PC-3 (cell line): ENCODE data around the gene DIS3L2. TPM values are rescaled to one million over a fixed set of nuclear protein-coding genes. Genes with fewer than 3 reads are reported as not detected.

Source experiments
- ATAC-seq: fragments of 200-7000 bp; cut with Tn5 transposase; 2 replicates; pipeline ENCODE4 v1.9.1; 2020; ENCODE audit warnings: mild to moderate bottlenecking, moderate library complexity
- BruUV-seq: library from RNA; stranded (reverse); fragments of 400-500 nt; replicated peaks from 2 replicates; lab custom pipeline; 2021; lab: Mats Ljungman, UMichigan
- CTCF ChIA-PET: fragments of 300-600 bp; sonication (Branson Sonifier 250); formaldehyde crosslinking; loops from one replicate; lab custom pipeline; 2022; ENCODE audit warnings: antibody characterized with exemption; lab: Charles Lee
- POLR2A ChIA-PET: fragments of 300-600 bp; sonication (Branson Sonifier 250); formaldehyde crosslinking; loops from one replicate; lab custom pipeline; 2022; ENCODE audit warnings: antibody characterized with exemption; ENCODE audit not compliant: unreplicated experiment; lab: Charles Lee
- DNase-seq: peaks from one replicate; pipeline ENCODE4 v3.0.0-alpha.2; 2015
- H2AFZ ChIP-seq: fragments of 300-600 bp; sonication (generic); 2 replicates; pipeline ENCODE4 v1.6.0; 2016; ENCODE audit warnings: antibody characterized with exemption, low read length
- H3F3A ChIP-seq: fragments of 300-600 bp; sonication (generic); one replicate; pipeline ENCODE4 v1.6.0; 2017; ENCODE audit warnings: antibody characterized with exemption, low read length, control low read depth, mild to moderate bottlenecking; ENCODE audit not compliant: unreplicated experiment
- H3K27ac ChIP-seq: fragments of 300-600 bp; sonication (generic); 2 replicates; pipeline ENCODE4 v1.5.1; 2016; ENCODE audit warnings: mild to moderate bottlenecking, low read length
- H3K27me3 ChIP-seq: fragments of 300-600 bp; sonication (generic); 2 replicates; pipeline ENCODE4 v1.6.1; 2016; ENCODE audit warnings: low read length, mixed read lengths
- H3K36me3 ChIP-seq: fragments of 300-600 bp; sonication (generic); 2 replicates; pipeline ENCODE4 v1.6.1; 2016; ENCODE audit warnings: low read depth, mixed run types, low read length, mixed read lengths
- H3K4me1 ChIP-seq: fragments of 300-600 bp; sonication (generic); 2 replicates; pipeline ENCODE4 v1.5.1; 2016; ENCODE audit warnings: low read length; ENCODE audit not compliant: insufficient read depth
- H3K4me2 ChIP-seq: fragments of 300-600 bp; sonication (generic); 2 replicates; pipeline ENCODE4 v1.6.0; 2016; ENCODE audit warnings: low read length
- H3K4me3 ChIP-seq: fragments of 300-600 bp; sonication (generic); 2 replicates; pipeline ENCODE4 v1.5.1; 2016; ENCODE audit warnings: mild to moderate bottlenecking, low read length, mixed read lengths
- H3K79me2 ChIP-seq: fragments of 300-600 bp; sonication (generic); 2 replicates; pipeline ENCODE4 v1.6.1; 2017; ENCODE audit warnings: low read length, mixed read lengths
- H3K9ac ChIP-seq: fragments of 300-600 bp; sonication (generic); 2 replicates; pipeline ENCODE4 v1.6.0; 2016; ENCODE audit warnings: mild to moderate bottlenecking, low read length
- H3K9me2 ChIP-seq: fragments of 300-600 bp; sonication (generic); replicated peaks from 2 replicates; pipeline ENCODE4 v1.6.1; 2016; ENCODE audit warnings: mixed run types, low read length, mixed read lengths
- H3K9me3 ChIP-seq: fragments of 300-600 bp; sonication (generic); 2 replicates; pipeline ENCODE4 v1.6.1; 2016; ENCODE audit warnings: low read length, mixed read lengths
- H4K20me1 ChIP-seq: fragments of 300-600 bp; sonication (generic); 2 replicates; pipeline ENCODE4 v1.6.1; 2016; ENCODE audit warnings: low read length, mixed read lengths
- EZH2 ChIP-seq: fragments of 300-600 bp; sonication (generic); IDR thresholded peaks from one replicate; pipeline ENCODE4 v1.6.1; 2017; ENCODE audit warnings: antibody characterized with exemption, mild to moderate bottlenecking, low read length; ENCODE audit not compliant: unreplicated experiment
- EZH2phosphoT487 ChIP-seq: fragments of 300-600 bp; sonication (generic); IDR thresholded peaks from 2 replicates; pipeline ENCODE4 v1.6.1; 2018; ENCODE audit warnings: mild to moderate bottlenecking, antibody characterized with exemption, low read length, borderline replicate concordance
- intact Hi-C: fragments of 100-400 bp; cut with micrococcal nuclease; formaldehyde crosslinking; loops from 2 replicates; pipeline ENCODE4 v1.9.0; 2023
- total RNA-seq: library from RNA; depleted of rRNA; stranded (reverse); fragments of >200 nt; gene quantifications from 2 replicates; pipeline ENCODE4 v1.2.3, GENCODE V29; 2014
- TF ChIP-seq, protein P1 (sequence below): fragments of 300-600 bp; sonication (generic); conservative IDR thresholded peaks from 2 replicates; pipeline ENCODE4 v1.5.1; 2017; ENCODE audit warnings: antibody characterized with exemption, low read depth, mild to moderate bottlenecking, low read length

Gene DIS3L2
- total RNA-seq, 1 experiment from 2014 or later, result 22.8 TPM

DNA sequence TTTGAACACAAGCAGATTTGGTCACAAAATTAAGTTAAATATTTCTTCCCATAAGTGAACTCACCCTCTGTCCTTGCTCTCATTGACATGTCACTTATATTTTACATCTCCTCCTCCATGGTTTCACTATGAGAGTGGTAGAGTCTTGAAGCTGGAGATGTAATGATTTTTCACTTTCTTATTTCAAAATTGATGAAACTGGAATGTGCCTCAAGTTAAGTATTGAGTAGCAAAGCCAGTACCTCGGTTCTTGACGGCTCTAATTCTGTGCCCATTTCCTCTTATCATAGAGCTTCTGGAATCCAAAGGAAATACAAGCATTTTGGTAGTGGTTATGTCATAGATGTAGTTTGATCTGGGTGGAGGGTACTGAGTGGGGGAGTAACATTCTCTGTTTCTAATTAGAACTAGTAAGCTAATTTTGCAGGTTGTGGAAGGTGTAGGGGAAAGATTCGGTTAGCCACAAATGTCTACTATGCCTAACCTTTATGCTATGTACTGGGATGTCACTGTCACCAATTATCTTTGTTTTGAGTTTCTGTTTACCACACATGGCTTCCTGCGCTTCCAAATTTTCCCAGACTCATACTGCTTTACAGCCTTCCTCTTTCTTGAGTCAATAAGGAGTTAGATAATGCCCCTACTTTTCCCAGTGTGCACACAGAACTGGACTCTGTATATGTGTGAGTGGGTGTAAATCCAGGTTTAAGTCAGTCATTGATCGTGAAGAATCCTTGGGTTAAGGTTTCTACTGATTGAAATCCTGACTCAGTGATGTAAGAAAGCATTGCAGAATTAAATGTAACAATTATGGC is 96.8 kb downstream of the DIS3L2 start:
- Histone ChIP-seq H4K20me1 (no peaks in the 10 kb centered on the region), H3K9me3 (no peaks in the 10 kb centered on the region), H3K36me3 (no peaks in the 10 kb centered on the region), H3K79me2 (peaks cover 4% of the 10 kb centered on the region; the same call in 1 of the 2 replicates), H3K4me1 (no peaks in the 10 kb centered on the region), H3K4me2 (no peak overlapping the region), H3K9me2 (no peaks in the 10 kb centered on the region), H3K9ac (no peak overlapping the region), H2AFZ (no peak overlapping the region), H3F3A (no peaks in the 10 kb centered on the region), H3K4me3 (no peak overlapping the region), H3K27ac (no peak overlapping the region), H3K27me3 (no peaks in the 10 kb centered on the region)
- BruUV-seq, result no TSS peak
- intact Hi-C loops, result no loop called here
- DNase-seq (no peak), ATAC-seq (no peak)
- TF ChIP-seq EZH2phosphoT487 (no peak), EZH2 (no peak)
- TF ChIP-seq, protein P1, sequence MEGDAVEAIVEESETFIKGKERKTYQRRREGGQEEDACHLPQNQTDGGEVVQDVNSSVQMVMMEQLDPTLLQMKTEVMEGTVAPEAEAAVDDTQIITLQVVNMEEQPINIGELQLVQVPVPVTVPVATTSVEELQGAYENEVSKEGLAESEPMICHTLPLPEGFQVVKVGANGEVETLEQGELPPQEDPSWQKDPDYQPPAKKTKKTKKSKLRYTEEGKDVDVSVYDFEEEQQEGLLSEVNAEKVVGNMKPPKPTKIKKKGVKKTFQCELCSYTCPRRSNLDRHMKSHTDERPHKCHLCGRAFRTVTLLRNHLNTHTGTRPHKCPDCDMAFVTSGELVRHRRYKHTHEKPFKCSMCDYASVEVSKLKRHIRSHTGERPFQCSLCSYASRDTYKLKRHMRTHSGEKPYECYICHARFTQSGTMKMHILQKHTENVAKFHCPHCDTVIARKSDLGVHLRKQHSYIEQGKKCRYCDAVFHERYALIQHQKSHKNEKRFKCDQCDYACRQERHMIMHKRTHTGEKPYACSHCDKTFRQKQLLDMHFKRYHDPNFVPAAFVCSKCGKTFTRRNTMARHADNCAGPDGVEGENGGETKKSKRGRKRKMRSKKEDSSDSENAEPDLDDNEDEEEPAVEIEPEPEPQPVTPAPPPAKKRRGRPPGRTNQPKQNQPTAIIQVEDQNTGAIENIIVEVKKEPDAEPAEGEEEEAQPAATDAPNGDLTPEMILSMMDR, result no peak
- ChIA-PET POLR2A (no interaction called here), CTCF (no interaction called here)

DNA sequence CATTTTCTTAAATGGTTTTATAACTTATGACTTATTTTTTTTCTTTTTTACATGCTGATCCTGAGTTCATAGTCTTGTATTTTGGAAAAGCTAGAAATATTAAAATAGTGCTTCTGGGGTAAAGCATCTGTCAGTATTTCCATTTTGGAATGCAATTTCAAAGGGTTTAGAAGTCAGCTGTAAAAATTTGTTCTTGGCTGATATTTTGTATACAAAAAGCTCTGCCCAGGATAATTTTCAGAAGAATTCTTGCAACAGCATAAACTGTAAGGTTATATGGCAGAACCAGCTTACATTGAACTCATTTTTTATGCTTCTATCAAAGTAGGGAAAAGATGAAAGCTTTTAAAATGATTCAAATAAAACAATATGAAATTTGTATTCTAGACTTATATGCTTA is 97.4 kb downstream of the DIS3L2 start:
- Histone ChIP-seq H4K20me1 (no peaks in the 10 kb centered on the region), H3K27me3 (no peaks in the 10 kb centered on the region), H3K9me2 (no peaks in the 10 kb centered on the region), H3K4me3 (no peak overlapping the region), H3F3A (no peaks in the 10 kb centered on the region), H3K36me3 (no peaks in the 10 kb centered on the region), H3K4me1 (no peaks in the 10 kb centered on the region), H3K79me2 (peaks cover 4% of the 10 kb centered on the region; the same call in 1 of the 2 replicates), H3K9me3 (no peaks in the 10 kb centered on the region), H3K27ac (no peak overlapping the region), H3K9ac (no peak overlapping the region), H2AFZ (no peak overlapping the region), H3K4me2 (no peak overlapping the region)
- no peak for ATAC-seq
- intact Hi-C loops, result no loop called here
- CTCF ChIA-PET, result no interaction called here
- BruUV-seq, result no TSS peak
- DNase-seq, result no peak
- POLR2A ChIA-PET, result no interaction called here
- TF ChIP-seq, protein P1, result no peak
- TF ChIP-seq EZH2phosphoT487, result no peak
- TF ChIP-seq EZH2, result no peak

DNA sequence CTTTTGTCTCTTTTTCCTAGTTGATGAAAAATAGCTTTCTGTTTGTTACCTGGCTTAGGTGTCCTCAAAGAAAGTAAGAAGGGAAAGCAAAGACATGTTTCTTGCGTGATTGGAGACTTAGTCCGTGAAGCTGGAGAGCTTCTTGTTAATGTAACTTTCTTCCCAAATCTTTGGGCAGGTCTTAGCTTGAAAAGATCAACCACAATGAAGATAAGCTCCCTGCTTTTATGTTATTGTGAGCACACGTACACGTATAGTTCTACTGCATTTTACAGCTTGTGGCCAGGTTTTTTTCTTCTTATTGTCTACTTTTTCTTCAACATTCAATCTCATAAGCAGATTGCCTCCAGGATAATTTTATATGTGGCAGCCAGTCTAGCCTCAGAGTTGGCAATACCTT is 99.8 kb downstream of the DIS3L2 start:
- no peak for ATAC-seq
- ChIA-PET POLR2A (no interaction called here), CTCF (no interaction called here)
- no peak overlapping the region for H3K27ac ChIP-seq
- no peaks in the 10 kb centered on the region for H3F3A ChIP-seq
- no peaks in the 10 kb centered on the region for H3K36me3 ChIP-seq
- H3K9ac ChIP-seq, result no peak overlapping the region
- no peaks in the 10 kb centered on the region for H4K20me1 ChIP-seq
- H3K4me2 ChIP-seq, result no peak overlapping the region
- H2AFZ ChIP-seq, result no peak overlapping the region
- no peak for DNase-seq
- no peaks in the 10 kb centered on the region for H3K27me3 ChIP-seq
- no peaks in the 10 kb centered on the region for H3K4me1 ChIP-seq
- peaks cover 4% of the 10 kb centered on the region; the same call in 1 of the 2 replicates for H3K79me2 ChIP-seq
- no peak for TF ChIP-seq EZH2phosphoT487
- TF ChIP-seq EZH2, result no peak
- TF ChIP-seq, protein P1, result no peak
- BruUV-seq, result no TSS peak
- H3K4me3 ChIP-seq, result no peak overlapping the region
- intact Hi-C loops, result no loop called here
- no peaks in the 10 kb centered on the region for H3K9me2 ChIP-seq
- H3K9me3 ChIP-seq, result no peaks in the 10 kb centered on the region
